ENCODE data around the gene SPDYE6.
"Not testable (repeated sequence)": the region's sequence is repeated elsewhere in the genome, so short reads cannot be mapped to it uniquely, and the experiment has no call there.

The SPDYE6 gene

DNA sequence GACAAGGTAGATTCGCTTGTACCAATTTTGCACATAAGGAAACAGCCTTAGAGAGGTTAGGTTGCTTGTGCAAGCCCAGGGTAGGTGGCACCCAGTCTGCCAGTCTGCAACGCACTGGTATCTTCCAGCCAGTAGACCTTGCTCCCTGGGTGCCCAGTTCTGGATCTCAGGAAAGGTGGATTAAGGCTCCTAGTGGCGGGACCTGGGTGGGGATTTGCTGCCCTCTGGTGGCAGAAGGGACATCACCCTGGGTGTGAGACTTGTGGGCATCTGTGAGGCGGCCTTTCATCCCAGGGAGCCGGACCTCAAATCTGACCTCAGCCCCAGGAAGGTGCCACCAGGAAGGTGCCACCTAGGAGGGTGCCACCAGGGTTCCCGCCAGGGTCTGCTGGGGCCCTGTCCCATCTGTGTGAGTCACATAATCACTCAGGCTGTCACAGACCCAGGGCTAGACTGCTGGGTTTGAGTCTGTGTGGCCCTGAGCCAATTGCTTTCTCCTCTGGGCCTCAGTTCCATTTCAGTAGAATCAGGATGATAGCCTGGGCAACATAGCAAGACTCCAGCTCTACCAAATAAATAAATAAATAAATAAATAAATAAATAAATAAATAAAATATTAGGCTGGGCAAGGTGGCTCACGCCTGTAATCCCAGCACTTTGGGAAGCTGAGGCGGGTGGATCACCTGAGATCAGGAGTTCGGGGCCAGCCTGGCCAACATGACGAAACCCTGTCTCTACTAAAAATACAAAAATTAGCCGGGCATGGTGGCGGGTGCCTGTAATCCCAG lies 34.6 kb upstream of the SPDYE6 start:
- H3K9me3 ChIP-seq (ENCODE audit: severe bottlenecking), result no peaks in the 10 kb centered on the region

DNA sequence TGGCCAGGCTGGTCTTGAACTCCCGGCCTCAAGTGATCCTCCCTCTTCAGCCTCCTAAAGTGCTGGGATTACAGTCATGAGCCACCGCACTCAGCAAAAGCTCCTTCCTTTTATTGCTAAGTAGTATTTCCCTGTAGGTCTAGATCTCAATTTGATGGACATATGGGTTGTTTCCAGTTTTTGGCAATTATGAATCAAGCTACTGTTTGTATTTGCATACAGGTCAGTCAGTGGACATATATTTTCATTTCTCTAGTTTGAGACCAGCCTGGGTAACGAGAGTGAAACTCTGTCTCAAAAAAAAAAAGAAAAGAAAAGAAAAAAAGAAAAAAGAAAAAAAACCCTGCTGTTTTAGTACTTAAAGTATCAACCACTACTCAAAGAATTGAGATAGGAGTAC lies 33.6 kb upstream of the SPDYE6 start:
- no peak overlapping the region for H3K27ac ChIP-seq
- DNase-seq, result no peak
- peaks cover 32% of the 10 kb centered on the region for H3K36me3 ChIP-seq
- no peak overlapping the region for H3K4me3 ChIP-seq (ENCODE audit: low read depth, low read length)
- H3K27me3 ChIP-seq (ENCODE audit: insufficient read depth, low read depth, severe bottlenecking), result no peaks in the 10 kb centered on the region
- no peaks in the 10 kb centered on the region for H3K9me3 ChIP-seq (ENCODE audit: severe bottlenecking)
- TF ChIP-seq, protein P1, sequence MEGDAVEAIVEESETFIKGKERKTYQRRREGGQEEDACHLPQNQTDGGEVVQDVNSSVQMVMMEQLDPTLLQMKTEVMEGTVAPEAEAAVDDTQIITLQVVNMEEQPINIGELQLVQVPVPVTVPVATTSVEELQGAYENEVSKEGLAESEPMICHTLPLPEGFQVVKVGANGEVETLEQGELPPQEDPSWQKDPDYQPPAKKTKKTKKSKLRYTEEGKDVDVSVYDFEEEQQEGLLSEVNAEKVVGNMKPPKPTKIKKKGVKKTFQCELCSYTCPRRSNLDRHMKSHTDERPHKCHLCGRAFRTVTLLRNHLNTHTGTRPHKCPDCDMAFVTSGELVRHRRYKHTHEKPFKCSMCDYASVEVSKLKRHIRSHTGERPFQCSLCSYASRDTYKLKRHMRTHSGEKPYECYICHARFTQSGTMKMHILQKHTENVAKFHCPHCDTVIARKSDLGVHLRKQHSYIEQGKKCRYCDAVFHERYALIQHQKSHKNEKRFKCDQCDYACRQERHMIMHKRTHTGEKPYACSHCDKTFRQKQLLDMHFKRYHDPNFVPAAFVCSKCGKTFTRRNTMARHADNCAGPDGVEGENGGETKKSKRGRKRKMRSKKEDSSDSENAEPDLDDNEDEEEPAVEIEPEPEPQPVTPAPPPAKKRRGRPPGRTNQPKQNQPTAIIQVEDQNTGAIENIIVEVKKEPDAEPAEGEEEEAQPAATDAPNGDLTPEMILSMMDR (IDR thresholded peaks at IDR 0.05; ENCODE audit: low read depth, low read length), result no peak

More for the DNA sequence above, 34.6 kb upstream of the SPDYE6 start:
- Histone ChIP-seq H3K27ac (no peak overlapping the region), H3K27me3 (ENCODE audit: insufficient read depth, low read depth, severe bottlenecking) (no peaks in the 10 kb centered on the region), H3K36me3 (peaks cover 27% of the 10 kb centered on the region), H3K4me3 (ENCODE audit: low read depth, low read length) (no peak overlapping the region)
- peak; percentile 86 for DNase-seq
- TF ChIP-seq, protein P1 (IDR thresholded peaks at IDR 0.05; ENCODE audit: low read depth, low read length), result peak; percentile 92

DNA sequence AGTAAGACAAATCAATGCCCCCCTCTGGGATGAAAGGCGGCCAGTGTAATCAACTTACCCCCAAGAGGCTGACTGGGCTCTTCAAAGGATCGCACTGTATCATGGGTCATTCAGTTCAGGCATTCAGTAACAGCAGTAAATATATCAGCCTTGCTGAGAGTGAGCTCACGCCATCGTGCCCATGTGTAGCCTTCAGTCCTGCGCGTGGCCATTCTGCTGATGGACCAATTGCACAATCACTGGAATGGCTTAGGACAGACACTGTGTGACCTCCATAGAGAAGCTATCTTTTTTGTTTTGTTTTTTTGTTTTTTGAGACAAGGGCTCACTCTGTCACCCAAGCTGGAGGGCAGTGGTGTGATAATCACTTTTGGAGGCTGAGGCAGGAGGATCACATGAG lies 30.8 kb upstream of the SPDYE6 start:
- Histone ChIP-seq H3K4me3 (ENCODE audit: low read depth, low read length) (no peak overlapping the region), H3K9me3 (ENCODE audit: severe bottlenecking) (no peaks in the 10 kb centered on the region), H3K27me3 (ENCODE audit: insufficient read depth, low read depth, severe bottlenecking) (no peaks in the 10 kb centered on the region), H3K27ac (no peak overlapping the region), H3K36me3 (peaks cover 23% of the 10 kb centered on the region)
- no peak for DNase-seq
- TF ChIP-seq, protein P1 (IDR thresholded peaks at IDR 0.05; ENCODE audit: low read depth, low read length), result no peak

DNA sequence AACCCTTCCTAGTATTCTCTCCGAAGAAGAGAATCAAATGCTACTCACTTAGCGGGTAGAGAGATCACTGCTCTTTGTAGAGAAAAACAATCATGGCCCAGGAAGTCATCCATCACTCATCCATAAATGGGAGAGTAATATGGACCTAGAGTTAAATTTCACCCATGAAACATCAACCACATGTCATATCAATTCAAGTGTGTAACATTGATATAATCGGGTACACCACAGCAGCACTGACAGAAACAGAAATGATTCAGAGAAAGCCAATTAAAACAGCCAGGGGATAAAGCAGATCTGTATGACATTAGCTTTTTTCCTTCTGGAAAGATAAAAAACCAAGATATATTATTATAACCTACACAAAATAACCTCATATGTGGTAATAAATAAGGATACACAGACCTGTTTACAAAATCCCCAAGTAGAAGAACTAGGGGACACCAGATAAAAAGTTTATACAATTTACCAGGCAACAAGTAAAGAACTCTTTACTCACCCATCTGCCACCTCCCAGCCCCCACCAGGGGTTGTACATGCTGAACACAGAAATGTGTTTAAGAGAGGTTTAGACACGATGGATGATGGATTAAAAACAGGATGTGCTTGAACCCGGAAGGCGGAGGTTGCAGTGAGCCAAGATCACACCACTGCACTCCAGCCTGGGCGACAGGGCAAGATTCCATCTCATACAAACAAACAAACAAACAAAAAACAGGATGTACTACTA lies 25.6 kb upstream of the SPDYE6 start:
- peaks cover 12% of the 10 kb centered on the region for H3K36me3 ChIP-seq
- not testable (repeated sequence) for H3K9me3 ChIP-seq (ENCODE audit: severe bottlenecking); H3K4me3 ChIP-seq (ENCODE audit: low read depth, low read length); H3K27ac ChIP-seq; H3K27me3 ChIP-seq (ENCODE audit: insufficient read depth, low read depth, severe bottlenecking); DNase-seq

DNA sequence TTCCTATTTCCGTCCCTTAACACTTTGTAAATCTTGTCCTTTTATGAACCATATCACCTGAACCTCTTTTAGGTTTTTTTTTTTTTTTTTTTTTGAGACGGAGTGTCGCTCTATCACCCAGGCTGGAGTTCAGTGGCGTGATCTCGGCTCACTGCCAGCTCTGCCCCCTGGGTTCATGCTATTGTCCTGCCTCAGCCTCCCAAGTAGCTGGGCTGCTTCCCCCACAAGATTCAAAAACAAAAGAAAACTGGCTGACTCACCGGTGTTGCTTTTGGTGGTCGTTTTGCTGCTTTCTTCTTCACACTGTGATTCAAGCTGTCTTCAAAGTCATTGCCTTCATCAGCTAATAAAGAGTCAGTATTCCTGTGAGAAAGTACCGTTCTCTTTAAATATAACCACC lies 24.6 kb upstream of the SPDYE6 start:
- not testable (repeated sequence) for H3K27me3 ChIP-seq (ENCODE audit: insufficient read depth, low read depth, severe bottlenecking); DNase-seq; H3K4me3 ChIP-seq (ENCODE audit: low read depth, low read length); H3K9me3 ChIP-seq (ENCODE audit: severe bottlenecking); H3K27ac ChIP-seq
- peaks cover 10% of the 10 kb centered on the region for H3K36me3 ChIP-seq

DNA sequence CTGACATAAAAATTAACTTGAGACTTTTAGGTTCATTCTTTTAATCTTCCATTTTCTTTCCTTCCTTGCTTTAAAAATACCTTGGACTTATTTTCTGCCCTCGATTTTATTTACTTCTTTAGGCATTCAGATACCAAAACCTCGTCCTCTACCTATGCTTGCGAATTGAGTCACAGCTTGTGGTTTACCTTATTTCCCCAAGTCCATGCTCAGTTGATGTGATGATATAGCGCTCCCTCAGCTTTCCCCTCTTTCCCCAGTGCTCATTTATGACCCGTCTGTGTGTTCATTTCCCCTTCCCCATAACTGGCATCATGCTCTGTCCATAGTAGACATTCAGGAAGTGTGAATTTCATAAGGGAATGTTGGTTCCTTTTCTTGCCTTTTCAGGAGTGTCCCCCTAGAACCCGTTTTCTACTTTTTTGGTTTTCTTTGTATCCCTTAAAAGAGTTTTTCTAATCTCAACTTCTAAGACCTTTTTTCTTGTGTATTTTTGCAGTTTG lies 20.8 kb upstream of the SPDYE6 start:
- Histone ChIP-seq H3K27ac (no peak overlapping the region), H3K27me3 (ENCODE audit: insufficient read depth, low read depth, severe bottlenecking) (no peaks in the 10 kb centered on the region), H3K9me3 (ENCODE audit: severe bottlenecking) (no peaks in the 10 kb centered on the region), H3K36me3 (peaks cover 5% of the 10 kb centered on the region), H3K4me3 (ENCODE audit: low read depth, low read length) (no peak overlapping the region)
- TF ChIP-seq, protein P1 (IDR thresholded peaks at IDR 0.05; ENCODE audit: low read depth, low read length), result no peak
- no peak for DNase-seq

DNA sequence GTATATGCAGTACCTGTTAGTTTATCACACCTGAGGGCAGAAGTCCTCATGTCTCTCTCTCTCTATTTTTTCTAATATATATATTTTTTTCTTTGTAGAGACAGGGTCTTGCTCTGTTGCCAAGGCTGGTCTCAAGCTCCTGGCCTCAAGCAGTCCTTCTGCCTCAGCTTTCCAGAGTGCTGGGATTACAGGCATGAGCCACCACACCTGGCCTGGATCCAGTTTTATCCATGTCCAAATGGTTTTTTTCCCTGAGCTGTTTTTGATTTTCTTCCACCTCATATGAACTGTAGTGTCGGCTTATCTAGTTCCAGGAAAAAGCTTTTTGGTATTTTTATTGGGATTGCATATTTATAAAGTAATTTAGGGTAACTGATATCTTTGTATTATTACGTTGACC lies 16.6 kb upstream of the SPDYE6 start:
- H3K4me3 ChIP-seq (ENCODE audit: low read depth, low read length); H3K27me3 ChIP-seq (ENCODE audit: insufficient read depth, low read depth, severe bottlenecking); DNase-seq; H3K9me3 ChIP-seq (ENCODE audit: severe bottlenecking); H3K27ac ChIP-seq; H3K36me3 ChIP-seq: not testable (repeated sequence)

DNA sequence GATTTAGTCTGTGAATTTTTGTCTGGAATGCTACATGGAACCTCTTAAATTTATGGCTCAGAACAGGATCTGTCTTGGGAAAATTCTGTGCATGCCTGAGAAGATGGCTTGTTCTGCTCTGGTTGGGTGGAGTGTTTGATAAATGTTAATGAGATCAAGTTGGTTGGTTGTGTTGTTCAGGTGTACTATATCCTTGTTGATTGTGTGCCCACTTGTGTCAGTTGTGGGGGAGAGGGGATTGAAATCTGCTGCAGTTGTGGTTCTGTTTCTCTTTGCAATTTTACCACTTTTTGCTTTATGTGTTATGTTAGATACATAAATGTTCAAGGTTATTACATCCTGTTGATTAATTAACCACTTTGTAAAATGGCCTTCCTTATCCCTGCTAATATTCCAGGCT lies 13.8 kb upstream of the SPDYE6 start:
- H3K27ac ChIP-seq; H3K4me3 ChIP-seq (ENCODE audit: low read depth, low read length); H3K27me3 ChIP-seq (ENCODE audit: insufficient read depth, low read depth, severe bottlenecking); DNase-seq; H3K9me3 ChIP-seq (ENCODE audit: severe bottlenecking); H3K36me3 ChIP-seq: not testable (repeated sequence)

DNA sequence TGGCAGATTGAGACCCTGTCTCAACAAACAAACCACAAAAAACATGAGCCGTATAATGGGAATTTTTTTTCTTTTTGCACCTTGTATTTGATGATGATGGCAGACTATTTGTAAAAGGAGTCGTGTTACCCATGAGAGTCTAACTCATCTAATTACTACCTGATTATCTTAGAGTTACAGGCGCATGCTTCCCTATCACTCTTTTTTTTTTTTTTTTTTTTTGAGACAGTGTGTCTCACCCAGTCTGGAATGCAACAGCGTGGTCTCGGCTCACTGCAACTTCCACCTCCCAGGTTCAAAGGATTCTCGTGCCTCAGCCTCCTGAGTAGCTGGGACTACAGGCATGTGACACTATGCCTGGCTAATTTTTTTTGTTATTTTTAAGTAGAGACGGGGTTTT lies 9.1 kb upstream of the SPDYE6 start:
- not testable (repeated sequence) for H3K27ac ChIP-seq; H3K4me3 ChIP-seq (ENCODE audit: low read depth, low read length); DNase-seq; H3K36me3 ChIP-seq; H3K27me3 ChIP-seq (ENCODE audit: insufficient read depth, low read depth, severe bottlenecking); H3K9me3 ChIP-seq (ENCODE audit: severe bottlenecking)

DNA sequence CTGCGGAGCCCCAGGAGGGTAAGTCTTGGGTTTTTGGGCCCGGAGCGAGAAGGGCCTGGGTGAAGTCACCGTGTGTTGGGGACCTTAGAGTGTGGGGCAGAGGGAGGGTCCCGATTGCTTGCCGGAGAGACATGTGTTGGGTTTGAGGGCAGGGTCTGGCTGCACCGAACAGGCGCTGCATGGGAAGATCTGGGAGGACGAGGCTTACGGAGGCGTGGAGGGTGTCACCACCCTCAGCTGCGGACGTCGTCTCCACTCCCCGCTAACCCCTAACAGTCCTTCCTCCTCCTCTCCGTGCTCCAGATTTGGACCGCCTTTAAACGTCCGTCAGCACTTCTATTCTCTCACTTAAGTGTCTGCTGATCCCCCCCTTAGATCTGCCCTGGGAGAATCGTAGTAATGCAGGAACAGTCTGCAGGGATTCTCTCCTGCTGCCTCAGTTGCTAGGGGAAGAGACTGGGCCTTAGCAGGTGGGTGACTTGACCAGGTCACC lies 8.2 kb upstream of the SPDYE6 start:
- H3K27ac ChIP-seq, result peak overlapping the region; percentile 84
- not testable (repeated sequence) for H3K36me3 ChIP-seq; H3K27me3 ChIP-seq (ENCODE audit: insufficient read depth, low read depth, severe bottlenecking); H3K9me3 ChIP-seq (ENCODE audit: severe bottlenecking)
- DNase-seq, result peak; percentile 10
- peak overlapping the region; percentile 61 for H3K4me3 ChIP-seq (ENCODE audit: low read depth, low read length)
